BLaER1 treated with 17β-estradiol and CSF1 and Interleukin-3, amounts not matched to agents 10 nM and 100 nM (cell line): ENCODE measurements around the gene TMEM132D.

Experiments
- H3K27ac ChIP-seq, 11 experiments: shearing (Covaris generic); formaldehyde crosslinking; 2 replicates each; pipeline ENCODE4 v1.8.1; 2022
- H3K27me3 ChIP-seq, 11 experiments: shearing (Covaris generic); formaldehyde crosslinking; 2 replicates each; pipeline ENCODE4 v1.8.1; 2022
- H3K36me3 ChIP-seq, 11 experiments: shearing (Covaris generic); formaldehyde crosslinking; 2 replicates each; pipeline ENCODE4 v1.8.1; 2022
- H3K4me1 ChIP-seq, 10 experiments: shearing (Covaris generic); formaldehyde crosslinking; 2 replicates each; pipeline ENCODE4 v1.8.1; 2022
- H3K4me2 ChIP-seq, 11 experiments: shearing (Covaris generic); formaldehyde crosslinking; 2 replicates each; pipeline ENCODE4 v1.8.1; 2022
- H3K4me3 ChIP-seq, 10 experiments: shearing (Covaris generic); formaldehyde crosslinking; 2 replicates each; pipeline ENCODE4 v1.8.1; 2022
- H3K9ac ChIP-seq, 11 experiments: shearing (Covaris generic); formaldehyde crosslinking; 2 replicates each; pipeline ENCODE4 v1.8.1; 2022
- H3K9me3 ChIP-seq, 11 experiments: shearing (Covaris generic); formaldehyde crosslinking; replicated peaks in 1 of 11; 2 replicates each; pipeline ENCODE4 v1.8.1; 2022
- H4K20me1 ChIP-seq, 11 experiments: shearing (Covaris generic); formaldehyde crosslinking; 2 replicates each; pipeline ENCODE4 v1.8.1; 2022
- Cebpa-rat ChIP-seq, 11 experiments: shearing (Covaris generic); IDR thresholded peaks; 2 replicates each; pipeline ENCODE4 v1.8.1; 2022

TMEM132D gene

DNA sequence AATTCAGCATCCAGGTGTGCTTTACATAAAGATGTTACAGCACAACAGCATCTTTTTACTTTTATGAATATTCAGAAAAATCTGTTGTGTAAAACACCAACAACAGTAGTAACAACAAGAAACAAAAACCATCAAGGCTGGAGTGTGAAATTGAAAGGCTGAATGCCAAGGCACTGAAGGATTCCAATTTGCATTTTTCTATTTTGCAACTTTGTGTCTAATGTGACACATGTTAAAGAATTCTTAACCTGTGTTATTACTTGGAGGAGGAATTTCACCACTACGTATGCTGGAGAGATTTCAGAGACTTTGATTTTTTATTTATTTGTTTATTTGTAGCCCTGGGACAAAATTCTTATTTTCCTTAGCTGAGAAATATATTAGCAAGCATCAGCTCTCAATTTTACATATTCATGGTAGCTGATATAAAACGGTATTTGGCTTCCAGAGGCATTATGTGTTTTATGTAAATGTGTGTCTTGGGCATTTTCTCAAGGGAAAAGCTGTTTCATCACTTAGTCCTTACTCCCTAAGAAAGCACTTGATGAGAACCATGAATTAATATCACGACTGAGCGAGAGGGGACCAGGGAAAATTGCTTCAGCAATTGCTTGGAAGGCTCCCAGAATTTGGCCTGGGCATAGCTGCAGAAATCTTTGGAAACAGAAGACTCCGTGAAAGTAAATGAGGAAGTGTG is 475.4 kb downstream of the TMEM132D start:
- no peak overlapping the region for H3K9ac ChIP-seq

DNA sequence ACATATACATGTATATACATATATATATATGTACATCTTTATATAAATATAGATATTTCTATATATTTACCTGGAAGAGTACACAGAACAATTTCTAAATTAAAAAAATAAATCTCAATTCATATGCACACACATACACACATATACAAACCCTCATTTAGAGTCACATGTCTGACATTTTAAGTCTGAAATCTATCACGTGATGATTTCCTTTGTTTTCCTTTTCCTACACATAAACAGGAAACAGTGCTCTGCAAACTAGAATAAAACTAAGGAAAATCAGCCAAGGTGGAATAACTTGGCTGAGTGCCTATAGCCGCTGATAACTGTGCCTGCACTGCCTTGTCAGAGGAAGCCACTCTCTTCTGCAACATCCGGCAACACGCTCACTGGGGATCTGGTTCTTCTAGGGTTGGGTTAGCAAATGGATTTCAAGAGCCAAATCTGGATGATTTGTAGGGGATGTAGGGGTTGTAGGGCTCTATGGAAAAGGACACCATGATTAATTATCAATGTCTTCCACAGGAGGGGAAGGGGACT is 480.7 kb downstream of the TMEM132D start:
- Histone ChIP-seq H3K27ac (no peak overlapping the region), H4K20me1 (no peaks in the 10 kb centered on the region), H3K36me3 (no peaks in the 10 kb centered on the region), H3K4me3 (no peak overlapping the region), H3K4me2 (no peak overlapping the region), H3K9ac (no peak overlapping the region), H3K27me3 (no peaks in the 10 kb centered on the region), H3K4me1 (no peaks in the 10 kb centered on the region), H3K9me3 (peaks cover 0 to 7% (median 5%) of the 10 kb centered on the region in 11 experiments; a peak in 5 of 22 replicates)
- TF ChIP-seq Cebpa-rat (IDR thresholded peaks at IDR 0.05) = no peak

More for the DNA sequence above, 475.4 kb downstream of the TMEM132D start:
- Histone ChIP-seq H3K4me1 (no peaks in the 10 kb centered on the region), H3K36me3 (no peaks in the 10 kb centered on the region), H3K27ac (no peak overlapping the region), H3K4me2 (no peak overlapping the region), H3K27me3 (no peaks in the 10 kb centered on the region), H3K9me3 (no peaks in the 10 kb centered on the region; a peak in 1 of 22 replicates), H4K20me1 (no peaks in the 10 kb centered on the region), H3K4me3 (no peak overlapping the region)
- TF ChIP-seq Cebpa-rat (IDR thresholded peaks at IDR 0.05) = no peak

DNA sequence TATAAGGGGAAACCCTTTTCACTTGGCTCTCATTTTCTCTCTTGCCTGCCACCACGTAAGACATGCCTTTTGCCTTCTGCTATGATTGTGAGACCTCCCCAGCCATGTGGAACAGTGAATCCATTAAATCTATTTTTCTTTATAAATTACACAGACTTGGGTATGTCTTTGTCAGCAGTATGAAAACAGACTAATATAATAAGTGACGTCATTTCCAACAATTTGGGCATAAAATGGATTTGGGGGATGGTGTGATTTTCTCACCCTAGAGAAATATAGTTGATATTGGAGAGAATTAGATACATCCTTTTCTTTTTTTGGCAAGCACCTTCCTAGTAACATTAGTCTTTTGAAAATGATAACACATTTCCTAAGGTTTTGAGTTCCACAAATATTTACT is 490.5 kb downstream of the TMEM132D start:
- Histone ChIP-seq H3K4me2 (no peak overlapping the region), H3K36me3 (no peaks in the 10 kb centered on the region), H3K27me3 (no peaks in the 10 kb centered on the region), H3K9ac (no peak overlapping the region), H3K9me3 (peaks cover 0 to 12% (median 4%) of the 10 kb centered on the region in 11 experiments; a peak in 6 of 22 replicates), H4K20me1 (no peaks in the 10 kb centered on the region), H3K27ac (no peak overlapping the region), H3K4me1 (no peaks in the 10 kb centered on the region), H3K4me3 (no peak overlapping the region)
- no peak for TF ChIP-seq Cebpa-rat (IDR thresholded peaks at IDR 0.05)

DNA sequence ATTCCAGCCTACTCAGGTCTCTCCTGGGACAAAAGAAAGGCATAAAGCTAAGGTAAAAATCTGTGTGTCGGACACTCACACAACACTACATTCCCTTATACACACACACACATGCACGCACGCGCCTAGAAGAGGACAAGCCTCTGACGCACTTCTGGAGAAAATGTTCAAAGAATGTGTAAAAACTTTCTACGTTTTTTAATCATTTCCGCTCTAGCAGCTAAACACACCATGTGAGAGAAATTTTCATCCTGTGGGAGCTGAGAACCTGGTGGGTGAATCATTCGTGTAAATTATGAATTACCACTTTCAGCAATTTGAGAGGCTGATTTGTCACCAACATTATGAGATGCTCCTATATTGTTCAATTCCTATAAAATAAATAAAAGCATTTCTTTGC is 494.5 kb downstream of the TMEM132D start:
- H3K27ac ChIP-seq = no peak overlapping the region
- H3K4me2 ChIP-seq = no peak overlapping the region
- TF ChIP-seq Cebpa-rat (IDR thresholded peaks at IDR 0.05) = no peak
- H3K27me3 ChIP-seq = no peaks in the 10 kb centered on the region
- no peaks in the 10 kb centered on the region for H4K20me1 ChIP-seq
- no peaks in the 10 kb centered on the region for H3K36me3 ChIP-seq
- no peaks in the 10 kb centered on the region for H3K4me1 ChIP-seq
- no peak overlapping the region for H3K9ac ChIP-seq
- H3K9me3 ChIP-seq = no peaks in the 10 kb centered on the region
- no peak overlapping the region for H3K4me3 ChIP-seq

DNA sequence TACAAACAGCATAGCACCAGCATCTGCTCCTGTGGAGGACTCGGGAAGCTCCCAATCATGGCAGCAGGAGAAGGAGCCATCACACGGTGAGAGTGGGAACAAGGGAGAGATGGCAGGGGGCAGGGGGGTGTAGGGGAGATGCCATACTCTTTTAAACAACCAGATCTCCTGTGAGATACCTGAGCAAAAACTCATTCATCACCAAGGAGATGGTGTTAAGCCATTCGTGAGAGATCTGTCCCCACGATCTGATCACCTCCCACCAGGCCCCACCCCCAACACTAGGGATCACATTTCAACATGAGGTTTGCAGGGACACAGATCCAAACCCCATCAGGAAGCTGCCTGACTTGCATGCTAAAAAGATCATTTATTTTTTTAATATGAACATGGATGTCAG is 499.3 kb downstream of the TMEM132D start:
- Histone ChIP-seq H3K9ac (no peak overlapping the region), H3K9me3 (no peaks in the 10 kb centered on the region), H4K20me1 (no peaks in the 10 kb centered on the region), H3K27ac (no peak overlapping the region), H3K4me3 (no peak overlapping the region), H3K4me1 (no peaks in the 10 kb centered on the region), H3K4me2 (no peak overlapping the region), H3K36me3 (no peaks in the 10 kb centered on the region), H3K27me3 (no peaks in the 10 kb centered on the region)
- TF ChIP-seq Cebpa-rat (IDR thresholded peaks at IDR 0.05) = no peak

DNA sequence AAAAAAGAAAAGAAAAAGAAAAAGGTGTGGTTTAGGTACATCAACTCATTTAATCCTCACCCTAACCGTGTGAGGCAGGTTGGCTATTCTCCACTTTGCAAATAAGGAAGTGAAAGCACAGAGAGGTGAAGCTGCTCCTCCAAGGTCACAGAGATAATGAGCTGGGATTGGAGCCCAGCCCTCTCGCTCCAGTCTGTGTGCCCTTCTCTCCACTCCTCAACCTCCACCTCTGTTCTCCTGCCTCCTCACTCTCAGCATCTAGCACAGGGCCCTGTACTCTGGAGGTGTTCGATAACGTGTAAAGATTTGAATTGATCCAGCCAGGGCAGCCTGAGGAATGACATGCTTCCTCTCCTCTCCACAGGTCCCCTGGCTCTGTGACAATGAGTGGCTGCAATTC is 502.3 kb downstream of the TMEM132D start:
- Histone ChIP-seq H3K27me3 (no peaks in the 10 kb centered on the region), H3K9me3 (peaks cover 0 to 6% (median 0%) of the 10 kb centered on the region in 11 experiments; a peak in 3 of 22 replicates), H3K4me1 (no peaks in the 10 kb centered on the region), H4K20me1 (no peaks in the 10 kb centered on the region), H3K27ac (no peak overlapping the region), H3K36me3 (no peaks in the 10 kb centered on the region), H3K4me2 (no peak overlapping the region), H3K9ac (no peak overlapping the region), H3K4me3 (no peak overlapping the region)
- no peak for TF ChIP-seq Cebpa-rat (IDR thresholded peaks at IDR 0.05)

DNA sequence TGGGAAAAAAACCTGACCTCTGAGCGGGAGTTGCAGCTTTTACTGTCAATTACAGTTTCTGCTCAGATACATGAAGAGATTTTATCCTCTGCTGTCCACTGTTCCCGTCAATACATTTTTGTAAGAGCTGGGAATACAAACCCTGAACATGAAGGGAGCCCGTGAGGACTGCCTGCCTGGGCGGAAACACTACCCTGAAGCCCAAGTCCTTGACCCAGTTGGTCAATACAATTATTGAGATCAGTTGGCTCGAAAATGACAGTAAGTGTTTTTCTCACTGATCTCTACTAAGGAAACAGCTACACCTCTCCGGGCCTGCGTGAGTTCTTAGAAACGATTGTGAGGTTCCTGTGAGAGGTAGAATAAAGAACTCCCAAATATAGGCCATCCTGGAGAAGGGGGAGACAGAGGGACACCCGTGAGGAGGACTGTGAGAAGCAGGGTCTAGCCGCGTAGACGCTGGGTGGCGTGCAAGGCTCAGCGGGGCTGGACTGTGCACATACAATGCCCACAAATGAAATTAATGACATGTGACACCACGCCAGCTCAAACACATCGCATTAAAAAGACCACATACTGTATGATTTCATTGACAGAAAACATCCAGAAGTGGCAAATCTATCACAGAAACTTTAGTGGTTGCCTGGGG is 509.5 kb downstream of the TMEM132D start:
- H3K4me2 ChIP-seq = no peak overlapping the region
- no peaks in the 10 kb centered on the region for H3K36me3 ChIP-seq
- peaks cover 0 to 6% (median 0%) of the 10 kb centered on the region in 11 experiments; a peak in 3 of 22 replicates for H3K9me3 ChIP-seq
- no peak overlapping the region for H3K9ac ChIP-seq
- no peak overlapping the region for H3K27ac ChIP-seq
- no peaks in the 10 kb centered on the region for H3K4me1 ChIP-seq
- no peaks in the 10 kb centered on the region for H3K27me3 ChIP-seq
- H3K4me3 ChIP-seq = no peak overlapping the region
- H4K20me1 ChIP-seq = no peaks in the 10 kb centered on the region
- TF ChIP-seq Cebpa-rat (IDR thresholded peaks at IDR 0.05) = no peak

DNA sequence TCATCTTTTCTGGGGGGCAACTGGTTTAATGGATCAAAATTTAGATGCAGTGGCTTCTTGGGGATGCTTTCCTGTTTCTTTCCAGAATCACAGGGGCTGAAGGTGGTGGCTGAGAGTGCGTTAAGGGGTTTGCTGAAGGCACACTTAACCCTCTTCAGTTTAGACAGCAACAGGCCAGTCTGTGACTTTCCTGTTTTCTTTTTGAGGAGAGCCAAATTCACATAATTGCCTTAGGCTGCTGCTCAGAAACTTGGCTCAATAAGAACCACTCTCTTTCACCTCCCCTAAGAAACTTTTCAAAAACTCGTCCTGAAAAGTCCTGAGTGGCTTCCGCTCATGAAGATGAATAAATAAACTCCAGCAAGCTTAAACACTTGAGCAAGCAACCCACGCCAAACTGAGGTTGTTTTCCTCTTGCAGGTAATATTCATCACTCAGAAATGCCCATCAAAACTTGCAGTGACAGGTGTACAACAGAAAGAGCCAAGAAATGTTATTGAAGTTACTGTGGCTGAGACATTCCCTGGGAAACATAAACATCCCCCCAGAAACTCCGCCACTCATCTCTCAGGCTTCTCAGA is 510.4 kb downstream of the TMEM132D start:
- Histone ChIP-seq H3K4me3 (no peak overlapping the region), H3K27me3 (no peaks in the 10 kb centered on the region), H3K36me3 (no peaks in the 10 kb centered on the region), H3K9ac (no peak overlapping the region), H3K4me2 (no peak overlapping the region), H4K20me1 (no peaks in the 10 kb centered on the region), H3K4me1 (no peaks in the 10 kb centered on the region), H3K27ac (no peak overlapping the region), H3K9me3 (peaks cover 0 to 6% (median 0%) of the 10 kb centered on the region in 11 experiments; a peak in 2 of 22 replicates)
- TF ChIP-seq Cebpa-rat (IDR thresholded peaks at IDR 0.05) = no peak

DNA sequence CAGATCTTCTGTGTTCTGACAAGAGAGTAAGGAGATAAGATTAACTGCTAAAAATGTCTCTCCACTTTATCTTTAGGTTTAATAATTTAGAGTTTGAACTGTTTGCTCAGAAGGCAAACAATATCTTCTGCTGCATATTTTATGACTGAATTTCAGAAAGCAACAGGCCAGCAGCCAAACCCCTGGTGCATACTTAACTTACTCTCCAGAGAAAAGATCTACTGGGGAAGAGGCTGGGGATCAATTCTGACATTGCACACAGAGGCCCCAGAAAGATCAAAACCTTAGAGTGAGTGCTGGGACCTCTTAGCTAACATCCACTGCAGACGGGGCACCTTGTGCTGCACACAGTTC is 518.2 kb downstream of the TMEM132D start:
- no peak overlapping the region for H3K27ac ChIP-seq
- H3K4me3 ChIP-seq = no peak overlapping the region
- no peaks in the 10 kb centered on the region for H4K20me1 ChIP-seq
- peaks cover 0 to 12% (median 4%) of the 10 kb centered on the region in 11 experiments; a peak in 6 of 22 replicates for H3K9me3 ChIP-seq
- H3K4me1 ChIP-seq = no peaks in the 10 kb centered on the region
- no peaks in the 10 kb centered on the region for H3K36me3 ChIP-seq
- H3K27me3 ChIP-seq = no peaks in the 10 kb centered on the region
- no peak overlapping the region for H3K9ac ChIP-seq
- H3K4me2 ChIP-seq = no peak overlapping the region
- no peak for TF ChIP-seq Cebpa-rat (IDR thresholded peaks at IDR 0.05)
